ENCODE measurements around the gene MSANTD1. TPM values are rescaled to one million over a fixed set of nuclear protein-coding genes. Genes with fewer than 3 reads are reported as not detected.

Gene MSANTD1
- total RNA-seq, 2 donors from 2014 or later, result 1.00 to 2.5 TPM

DNA sequence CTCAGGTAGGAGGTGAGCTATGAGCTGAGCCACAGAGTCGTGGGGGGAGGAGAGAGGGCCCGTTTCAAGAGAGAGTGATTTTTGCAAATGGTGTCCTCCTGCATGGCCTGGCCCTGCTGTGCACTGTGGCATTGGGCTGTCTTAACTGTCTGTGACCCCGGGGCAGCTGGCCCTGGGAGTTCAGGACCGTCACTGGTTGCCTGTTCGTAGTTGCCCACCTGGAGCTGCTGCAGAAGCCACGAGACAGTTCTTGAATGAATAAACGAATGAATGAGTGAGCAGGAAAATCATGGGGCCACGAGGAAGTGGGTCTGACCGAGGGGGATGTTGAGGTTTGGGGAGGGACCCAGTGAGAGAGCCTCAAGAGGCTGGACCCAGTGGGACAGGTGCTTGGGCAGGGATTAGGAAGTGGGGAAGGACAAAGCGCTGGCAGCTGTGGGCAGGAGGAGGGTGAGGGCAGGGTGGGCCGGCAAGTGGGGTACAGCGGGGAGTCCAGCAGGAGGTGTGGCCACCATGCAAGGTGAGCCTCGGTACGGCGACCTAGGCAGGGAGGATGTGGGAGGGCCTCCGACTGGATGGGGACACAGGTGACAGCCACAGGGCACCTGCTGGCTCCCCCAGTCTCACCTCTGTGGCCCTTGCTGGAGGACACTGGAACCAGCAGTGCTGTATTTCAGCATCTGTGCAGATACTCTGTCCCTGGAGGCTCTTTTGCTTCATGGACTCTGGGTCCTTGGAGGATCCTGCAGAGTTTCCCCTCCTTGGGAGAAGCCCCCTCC, 54.0 kb downstream of the MSANTD1 start:
- peaks cover 36% of the 10 kb centered on the region for H3K4me1 Mint-ChIP-seq
- Histone ChIP-seq H3K9ac (ENCODE audit: extremely low read depth, low read length, poor library complexity, severe bottlenecking) (no peak overlapping the region), H3K4me1 (ENCODE audit: control insufficient read depth, insufficient read depth, low read length) (peaks cover 13% of the 10 kb centered on the region), H3K4me3 (ENCODE audit: low read length) (no peak overlapping the region), H3K9me3 (ENCODE audit: control insufficient read depth, low read length) (no peaks in the 10 kb centered on the region), H3K27me3 (ENCODE audit: control insufficient read depth, insufficient read depth, low read length, poor library complexity, severe bottlenecking) (no peaks in the 10 kb centered on the region), H3K27ac (ENCODE audit: low read depth, low read length) (peak overlapping the region; percentile 51), H3K36me3 (ENCODE audit: control insufficient read depth, insufficient read depth, low read length) (no peaks in the 10 kb centered on the region)
- WGBS, 2 experiments (ENCODE audit: insufficient coverage in 1 of 2, insufficient read length in 1 of 2), result 85 to 88% methylated on average over 11 to 16 of the region's 16 CpGs
- H3K9me3 Mint-ChIP-seq, result no peaks in the 10 kb centered on the region
- DNase-seq, result peak; percentile 46
- TF ChIP-seq CTCF (conservative IDR thresholded peaks at IDR 0.05), result no peak
- no peak overlapping the region for H3K4me3 Mint-ChIP-seq
- no peaks in the 10 kb centered on the region for H3K27me3 Mint-ChIP-seq (ENCODE audit: insufficient read depth)
- no peaks in the 10 kb centered on the region for H3K36me3 Mint-ChIP-seq (ENCODE audit: low read depth)
- H3K27ac Mint-ChIP-seq, result peak overlapping the region; percentile 6

GRCh38 chr4:3303565-3303824, 54.5 kb downstream of the MSANTD1 start:
- WGBS, 2 experiments (ENCODE audit: insufficient coverage in 1 of 2, insufficient read length in 1 of 2), result 97% methylated on average over 2 of the region's 2 CpGs; no CpG with 5 or more reads in 1 of the 2 experiments
- no peaks in the 10 kb centered on the region for H3K27me3 Mint-ChIP-seq (ENCODE audit: insufficient read depth)
- no peak for TF ChIP-seq CTCF (conservative IDR thresholded peaks at IDR 0.05)

GRCh38 chr4:3303923-3304710, 55.2 kb downstream of the MSANTD1 start:
- no peak overlapping the region for H3K9ac ChIP-seq (ENCODE audit: extremely low read depth, low read length, poor library complexity, severe bottlenecking)
- WGBS, 2 experiments (ENCODE audit: insufficient coverage in 1 of 2, insufficient read length in 1 of 2), result 81 to 88% methylated on average over 12 to 15 of the region's 15 CpGs
- H3K27ac ChIP-seq (ENCODE audit: low read depth, low read length), result peak overlapping the region; percentile 51

More at GRCh38 chr4:3303565-3303824, 54.5 kb downstream of the MSANTD1 start:
- H3K27ac Mint-ChIP-seq, result no peak overlapping the region
- H3K4me3 ChIP-seq (ENCODE audit: low read length), result no peak overlapping the region
- H3K9me3 Mint-ChIP-seq, result no peaks in the 10 kb centered on the region
- H3K36me3 Mint-ChIP-seq (ENCODE audit: low read depth), result no peaks in the 10 kb centered on the region
- H3K4me1 ChIP-seq (ENCODE audit: control insufficient read depth, insufficient read depth, low read length), result peaks cover 13% of the 10 kb centered on the region
- peak overlapping the region; percentile 51 for H3K27ac ChIP-seq (ENCODE audit: low read depth, low read length)
- H3K36me3 ChIP-seq (ENCODE audit: control insufficient read depth, insufficient read depth, low read length), result no peaks in the 10 kb centered on the region
- H3K4me3 Mint-ChIP-seq, result no peak overlapping the region
- H3K9me3 ChIP-seq (ENCODE audit: control insufficient read depth, low read length), result no peaks in the 10 kb centered on the region
- H3K9ac ChIP-seq (ENCODE audit: extremely low read depth, low read length, poor library complexity, severe bottlenecking), result no peak overlapping the region
- H3K27me3 ChIP-seq (ENCODE audit: control insufficient read depth, insufficient read depth, low read length, poor library complexity, severe bottlenecking), result no peaks in the 10 kb centered on the region
- H3K4me1 Mint-ChIP-seq, result peaks cover 36% of the 10 kb centered on the region
- no peak for DNase-seq

More at GRCh38 chr4:3303923-3304710, 55.2 kb downstream of the MSANTD1 start:
- Histone ChIP-seq H3K9me3 (ENCODE audit: control insufficient read depth, low read length) (no peaks in the 10 kb centered on the region), H3K27me3 (ENCODE audit: control insufficient read depth, insufficient read depth, low read length, poor library complexity, severe bottlenecking) (no peaks in the 10 kb centered on the region), H3K4me1 (ENCODE audit: control insufficient read depth, insufficient read depth, low read length) (peaks cover 13% of the 10 kb centered on the region), H3K4me3 (ENCODE audit: low read length) (no peak overlapping the region), H3K36me3 (ENCODE audit: control insufficient read depth, insufficient read depth, low read length) (no peaks in the 10 kb centered on the region)
- DNase-seq, result peak; percentile 31
- no peak overlapping the region for H3K27ac Mint-ChIP-seq
- no peaks in the 10 kb centered on the region for H3K36me3 Mint-ChIP-seq (ENCODE audit: low read depth)
- H3K9me3 Mint-ChIP-seq, result no peaks in the 10 kb centered on the region
- no peak for TF ChIP-seq CTCF (conservative IDR thresholded peaks at IDR 0.05)
- no peaks in the 10 kb centered on the region for H3K27me3 Mint-ChIP-seq (ENCODE audit: insufficient read depth)
- peaks cover 33% of the 10 kb centered on the region for H3K4me1 Mint-ChIP-seq
- no peak overlapping the region for H3K4me3 Mint-ChIP-seq

Measured in endodermal cell (in vitro differentiated cells).